ENCODE data around the gene CMTM6. TPM values are rescaled to one million over a fixed set of nuclear protein-coding genes. Genes with fewer than 3 reads are reported as not detected.

CMTM6 gene
- polyA plus RNA-seq, 3 donors from 2014 or later: 92.6 to 153 (median 114) TPM

DNA sequence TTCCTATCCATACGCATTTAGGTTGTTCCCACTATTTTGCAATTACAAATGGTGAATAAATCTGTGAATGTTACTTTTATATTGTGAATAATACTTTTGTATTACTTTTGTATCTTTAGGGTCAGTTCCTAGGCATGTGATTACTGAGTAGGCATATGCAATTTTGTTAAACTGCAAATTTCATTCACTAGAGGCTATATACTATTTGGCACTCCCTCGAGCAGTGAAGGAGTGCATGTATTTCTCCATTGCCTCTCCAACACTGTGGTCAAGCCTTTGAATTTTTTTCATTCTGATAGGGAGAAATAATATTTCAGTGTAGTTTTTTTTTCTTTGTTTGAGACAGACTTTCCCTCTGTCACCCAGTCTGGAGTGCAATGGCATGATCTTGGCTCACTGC lies 8.4 kb upstream of the CMTM6 start:
- Mint-ChIP-seq H3K9me3 (no peaks in the 10 kb centered on the region), H3K4me1 (peaks cover 0 to 3% of the 10 kb centered on the region in 2 donors), H3K36me3 (peaks cover 0 to 8% (median 0%) of the 10 kb centered on the region in 3 donors), H3K4me3 (no peak overlapping the region), H3K27ac (no peak overlapping the region), H3K27me3 (ENCODE audit: low read depth in 3 of 3) (peaks cover 0 to 1% (median 0%) of the 10 kb centered on the region in 3 donors)
- DNase-seq: no peak

DNA sequence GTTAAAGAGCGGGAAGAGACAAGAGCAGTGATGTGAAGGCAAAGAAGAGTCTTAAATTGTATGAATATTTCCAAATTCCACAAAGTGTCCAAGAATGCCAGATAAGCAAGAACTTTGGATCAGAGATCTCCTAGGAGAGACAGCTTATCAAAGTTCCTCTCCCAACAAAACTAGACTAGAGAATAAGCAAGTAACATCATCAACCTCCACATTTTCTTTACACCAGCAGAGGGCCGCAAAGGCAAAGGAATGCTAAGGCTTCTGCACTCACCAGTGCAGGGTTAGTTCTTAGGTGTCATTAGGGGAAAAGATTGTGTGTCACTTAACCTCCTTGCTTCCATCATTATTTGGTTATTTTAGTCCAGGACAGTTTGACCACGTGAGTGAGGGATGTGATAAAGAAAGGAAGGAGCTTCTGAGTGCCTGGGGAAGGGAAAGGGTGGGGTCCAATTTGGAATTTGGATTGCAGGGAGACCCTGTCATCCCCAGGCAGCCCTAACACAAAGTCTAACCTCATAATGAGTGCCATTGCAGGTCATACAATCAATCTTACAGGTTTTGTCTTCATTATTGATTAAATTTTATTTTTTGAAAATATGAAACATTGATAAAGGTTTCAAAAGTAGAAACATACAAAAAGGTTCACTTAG lies 7.5 kb upstream of the CMTM6 start:
- peaks cover 0 to 7% (median 0%) of the 10 kb centered on the region in 3 donors for H3K36me3 Mint-ChIP-seq
- peaks cover 0 to 2% of the 10 kb centered on the region in 2 donors for H3K4me1 Mint-ChIP-seq
- no peak overlapping the region for H3K27ac Mint-ChIP-seq
- peak; percentile 52 to 64 (median 53) for DNase-seq
- H3K4me3 Mint-ChIP-seq: no peak overlapping the region
- no peaks in the 10 kb centered on the region for H3K9me3 Mint-ChIP-seq
- peaks cover 0 to 2% (median 1%) of the 10 kb centered on the region in 3 donors for H3K27me3 Mint-ChIP-seq (ENCODE audit: low read depth in 3 of 3)

DNA sequence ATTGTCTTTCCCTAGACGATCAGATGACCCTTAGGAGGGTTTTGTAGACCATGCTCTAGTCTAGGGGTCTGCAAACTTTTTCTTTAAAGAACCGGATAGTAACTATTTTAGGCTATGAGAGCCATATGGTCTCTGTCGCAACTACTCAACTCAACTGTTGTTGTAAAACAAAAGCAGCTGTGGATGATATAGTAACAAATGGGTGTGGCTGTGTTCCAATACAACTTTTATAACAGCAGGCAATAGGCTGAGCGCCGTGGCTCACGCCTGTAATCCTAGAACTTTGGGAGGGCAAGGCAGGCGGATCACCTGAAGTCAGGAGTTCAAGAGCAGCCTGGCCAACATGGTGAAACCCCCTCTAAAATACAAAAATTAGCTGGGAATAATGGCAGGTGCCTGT lies 6.1 kb upstream of the CMTM6 start:
- H3K27me3 Mint-ChIP-seq (ENCODE audit: low read depth in 3 of 3): peaks cover 1 to 2% (median 2%) of the 10 kb centered on the region in 3 donors
- no peak overlapping the region for H3K27ac Mint-ChIP-seq
- no peak overlapping the region for H3K4me3 Mint-ChIP-seq
- no peaks in the 10 kb centered on the region for H3K36me3 Mint-ChIP-seq
- no peak for DNase-seq
- peaks cover 0 to 3% of the 10 kb centered on the region in 2 donors for H3K4me1 Mint-ChIP-seq
- H3K9me3 Mint-ChIP-seq: no peaks in the 10 kb centered on the region

DNA sequence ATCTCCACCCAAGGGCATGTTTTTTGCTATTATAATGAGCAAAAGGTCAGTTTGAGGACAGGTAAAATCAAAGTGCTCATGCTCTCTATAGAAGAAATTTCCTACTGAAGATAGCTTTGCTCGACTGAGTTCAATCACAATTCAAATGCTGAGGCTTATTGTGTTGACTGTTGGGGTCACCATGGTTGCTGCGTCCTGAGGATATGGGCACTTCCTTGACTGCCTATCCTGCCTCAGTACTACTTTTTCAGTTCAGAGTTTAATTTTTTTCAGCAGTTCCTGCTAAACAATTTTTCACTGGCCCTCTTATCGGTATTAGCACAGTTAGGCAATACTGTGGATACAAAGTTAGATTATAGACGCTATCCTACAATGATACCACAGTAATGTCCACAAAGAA lies 3.8 kb upstream of the CMTM6 start:
- Mint-ChIP-seq H3K4me3 (no peak overlapping the region), H3K27me3 (ENCODE audit: low read depth in 3 of 3) (peaks cover 1 to 9% (median 2%) of the 10 kb centered on the region in 3 donors), H3K36me3 (no peaks in the 10 kb centered on the region), H3K4me1 (peaks cover 15 to 16% of the 10 kb centered on the region in 2 donors), H3K27ac (no peak overlapping the region), H3K9me3 (no peaks in the 10 kb centered on the region)
- no peak for DNase-seq

DNA sequence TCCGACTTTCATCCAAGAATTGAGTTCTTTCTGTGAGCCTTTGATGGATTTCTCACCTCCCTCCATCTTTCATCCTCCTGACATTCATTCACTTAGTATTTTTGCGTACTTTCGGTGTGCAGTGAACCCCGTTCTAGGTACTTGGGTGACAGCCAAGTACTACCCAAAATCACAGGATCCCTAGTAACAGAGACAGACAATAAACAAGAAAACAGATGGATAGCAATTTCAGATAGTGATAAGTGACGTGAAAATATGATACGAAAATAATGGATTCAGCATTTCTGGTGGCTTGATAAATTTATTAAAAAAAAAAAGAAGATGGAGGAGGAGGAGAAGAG lies 264 bp upstream of the CMTM6 start:
- H3K4me1 Mint-ChIP-seq: peaks cover 37 to 48% of the 10 kb centered on the region in 2 donors
- H3K9me3 Mint-ChIP-seq: no peaks in the 10 kb centered on the region
- DNase-seq: no peak
- H3K27me3 Mint-ChIP-seq (ENCODE audit: low read depth in 3 of 3): peaks cover 0 to 9% (median 2%) of the 10 kb centered on the region in 3 donors
- H3K27ac Mint-ChIP-seq: peak overlapping the region; percentile 92 to 100 (median 95)
- peak overlapping the region; percentile 89 to 98 (median 96) for H3K4me3 Mint-ChIP-seq
- peaks cover 0 to 4% (median 0%) of the 10 kb centered on the region in 3 donors for H3K36me3 Mint-ChIP-seq

DNA sequence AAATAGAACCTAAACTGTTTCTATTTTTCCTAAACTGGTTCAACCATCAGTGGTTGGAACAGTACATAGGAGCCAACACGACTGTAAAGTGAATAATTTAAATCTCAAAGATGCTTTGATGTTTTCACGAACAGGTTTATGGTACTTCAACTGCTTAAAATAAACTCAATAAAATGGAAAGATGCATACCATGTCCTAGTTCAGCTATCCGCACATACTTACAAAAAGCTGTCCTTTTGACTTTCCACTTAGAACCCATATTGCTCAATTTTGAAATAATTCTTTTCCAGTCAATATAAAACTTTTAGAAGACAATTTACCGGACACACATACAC lies 902 bp downstream of the CMTM6 start:
- H3K27me3 Mint-ChIP-seq (ENCODE audit: low read depth in 3 of 3): peaks cover 0 to 9% (median 2%) of the 10 kb centered on the region in 3 donors
- peaks cover under 1 to 5% (median 1%) of the 10 kb centered on the region in 3 donors for H3K36me3 Mint-ChIP-seq
- peak overlapping the region; percentile 89 to 98 (median 96) for H3K4me3 Mint-ChIP-seq
- H3K4me1 Mint-ChIP-seq: peaks cover 39 to 54% of the 10 kb centered on the region in 2 donors
- no peak for DNase-seq
- no peaks in the 10 kb centered on the region for H3K9me3 Mint-ChIP-seq
- peak overlapping the region; percentile 94 to 100 (median 97) for H3K27ac Mint-ChIP-seq

DNA sequence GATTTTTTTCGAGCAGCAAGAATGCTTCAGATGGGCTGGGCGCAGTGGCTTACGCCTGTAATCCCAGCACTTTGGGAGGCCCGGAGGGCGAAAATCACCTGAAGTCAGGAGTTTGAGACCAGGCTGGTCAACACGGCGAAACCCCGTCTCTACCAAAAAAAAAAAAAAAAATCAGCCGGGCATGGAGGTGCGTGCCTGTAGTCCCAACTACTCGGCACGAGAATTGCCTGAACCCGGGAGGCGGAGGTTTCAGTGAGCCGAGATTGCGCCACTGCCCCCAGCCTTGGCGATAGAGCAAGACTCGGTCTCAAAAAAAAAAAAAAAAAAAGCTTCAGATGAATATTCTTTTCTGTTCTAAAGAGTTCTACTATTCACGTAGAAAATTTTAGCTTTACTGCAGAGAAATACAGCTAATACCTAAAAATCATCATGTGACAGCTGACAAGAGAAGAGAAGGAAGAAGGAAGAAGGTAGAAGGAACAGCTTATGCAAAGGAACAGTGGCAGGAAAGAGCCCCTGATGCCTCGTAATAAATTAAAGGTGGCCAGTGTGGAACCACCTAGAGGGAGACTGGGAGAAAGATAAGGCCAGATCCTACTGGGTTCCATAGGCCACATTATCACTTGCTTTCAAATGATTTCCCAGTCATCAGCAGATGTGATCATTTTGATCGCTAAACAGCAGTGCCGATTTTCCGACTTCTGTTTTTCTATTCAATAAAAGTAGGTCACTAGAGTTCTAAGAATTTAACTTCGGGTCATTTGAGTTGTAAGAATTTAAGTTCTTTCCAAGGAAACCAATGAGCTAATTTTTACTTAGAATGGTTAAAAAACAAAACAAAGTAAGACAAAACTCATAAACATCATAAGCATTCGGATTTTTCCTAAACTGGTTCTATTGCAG lies 1.5 kb downstream of the CMTM6 start:
- no peak for DNase-seq
- H3K27me3 Mint-ChIP-seq (ENCODE audit: low read depth in 3 of 3): peaks cover 0 to 9% (median 2%) of the 10 kb centered on the region in 3 donors
- peak overlapping the region; percentile 89 to 98 (median 96) for H3K4me3 Mint-ChIP-seq
- H3K9me3 Mint-ChIP-seq: no peaks in the 10 kb centered on the region
- peak overlapping the region; percentile 81 to 99 (median 95) for H3K27ac Mint-ChIP-seq
- peaks cover 42 to 60% of the 10 kb centered on the region in 2 donors for H3K4me1 Mint-ChIP-seq
- H3K36me3 Mint-ChIP-seq: peaks cover 6 to 8% (median 6%) of the 10 kb centered on the region in 3 donors

DNA sequence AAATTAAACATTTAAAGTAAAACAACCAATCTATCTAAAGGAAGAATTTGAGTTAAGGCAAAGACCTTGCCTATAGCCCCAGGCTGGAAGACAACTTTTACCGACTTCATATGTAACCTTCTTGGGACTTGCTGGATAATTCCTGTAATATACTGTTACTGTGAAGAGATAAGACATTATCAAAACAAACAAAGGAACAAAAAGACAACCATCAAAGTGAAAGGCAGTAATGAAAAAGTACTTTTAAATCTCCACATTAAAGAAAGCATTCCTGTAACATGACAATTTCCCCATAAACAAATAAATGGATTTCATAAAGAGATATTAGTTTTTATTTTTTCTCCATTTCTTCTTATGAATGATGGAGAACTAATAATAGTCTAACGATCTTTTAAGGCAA lies 2.4 kb downstream of the CMTM6 start:
- Mint-ChIP-seq H3K27ac (peak overlapping the region in 4 of 6 donors; percentile 26 to 74 (median 45)), H3K9me3 (no peaks in the 10 kb centered on the region), H3K4me1 (peaks cover 47 to 61% of the 10 kb centered on the region in 2 donors), H3K36me3 (peaks cover 6 to 8% (median 6%) of the 10 kb centered on the region in 3 donors), H3K27me3 (ENCODE audit: low read depth in 3 of 3) (peaks cover 0 to 9% (median 0%) of the 10 kb centered on the region in 3 donors), H3K4me3 (peak overlapping the region; percentile 23 to 96 (median 51))
- no peak for DNase-seq

DNA sequence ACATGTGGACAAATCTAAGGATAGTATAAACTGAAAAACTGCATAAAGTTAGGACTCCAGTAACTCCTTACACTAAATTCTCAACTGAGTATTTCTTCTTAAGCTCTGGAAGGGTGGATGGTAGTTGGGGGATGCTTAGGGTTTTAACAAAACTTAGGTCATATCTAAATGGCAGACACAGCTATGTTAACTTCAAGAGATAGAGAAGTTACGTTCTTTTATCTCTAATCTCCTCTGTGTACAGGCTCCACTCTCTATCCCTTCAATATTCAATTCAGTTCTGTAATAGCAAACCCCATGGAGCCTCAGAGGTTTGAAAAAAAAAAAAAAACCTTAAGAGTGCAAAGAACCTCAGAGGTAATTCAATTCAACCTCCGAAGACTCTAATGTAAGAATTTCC lies 3.1 kb downstream of the CMTM6 start:
- Mint-ChIP-seq H3K27me3 (ENCODE audit: low read depth in 3 of 3) (peaks cover 0 to 9% (median 0%) of the 10 kb centered on the region in 3 donors), H3K9me3 (no peaks in the 10 kb centered on the region), H3K4me1 (peaks cover 47 to 61% of the 10 kb centered on the region in 2 donors), H3K36me3 (peaks cover 6 to 8% (median 6%) of the 10 kb centered on the region in 3 donors), H3K4me3 (peak overlapping the region in 1 of 5 donors; percentile 41), H3K27ac (peak overlapping the region in 4 of 6 donors; percentile 44 to 69 (median 58))
- DNase-seq: no peak

DNA sequence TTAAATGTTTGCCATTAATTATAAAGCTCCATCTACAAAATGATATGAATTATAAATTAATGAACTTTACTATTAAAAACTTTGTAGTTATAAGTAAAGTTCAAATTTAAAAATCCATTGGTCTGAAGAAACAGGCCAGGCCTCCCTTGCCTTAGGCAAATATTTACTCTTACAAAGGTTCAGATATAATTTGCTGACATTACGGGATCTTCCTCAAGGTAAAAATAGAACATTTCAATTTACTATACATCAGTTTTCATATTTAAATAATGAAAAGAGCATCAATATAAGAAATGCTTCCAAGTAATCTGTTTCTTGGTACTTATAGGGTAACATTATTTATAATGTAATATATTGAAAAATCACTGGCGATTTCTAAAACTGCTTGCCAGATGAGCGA lies 3.7 kb downstream of the CMTM6 start:
- Mint-ChIP-seq H3K9me3 (no peaks in the 10 kb centered on the region), H3K4me1 (peaks cover 46 to 61% of the 10 kb centered on the region in 2 donors), H3K27me3 (ENCODE audit: low read depth in 3 of 3) (peaks cover 0 to 7% (median 0%) of the 10 kb centered on the region in 3 donors), H3K27ac (no peak overlapping the region), H3K4me3 (no peak overlapping the region), H3K36me3 (peaks cover 6 to 8% (median 6%) of the 10 kb centered on the region in 3 donors)
- DNase-seq: no peak

DNA sequence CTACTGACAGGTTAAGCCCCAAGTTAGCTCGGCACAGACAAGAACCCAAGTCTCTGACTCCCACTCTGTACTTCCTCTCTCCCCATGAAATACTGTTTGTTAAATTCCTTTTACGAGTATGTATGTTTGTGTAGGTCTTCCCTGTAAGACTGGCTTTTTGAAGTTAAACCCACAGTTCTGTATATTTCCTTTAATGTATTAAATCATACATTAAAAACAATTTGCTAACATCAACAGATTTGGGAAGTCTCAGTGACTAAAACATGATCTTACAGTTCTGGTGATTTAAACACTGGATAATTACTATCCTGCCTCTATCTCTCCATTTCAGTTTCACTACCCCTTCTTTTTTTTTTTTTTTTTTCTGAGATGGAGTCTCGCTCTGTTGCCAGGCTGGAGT lies 4.4 kb downstream of the CMTM6 start:
- no peaks in the 10 kb centered on the region for H3K9me3 Mint-ChIP-seq
- DNase-seq: no peak
- peaks cover 0 to 7% (median 0%) of the 10 kb centered on the region in 3 donors for H3K27me3 Mint-ChIP-seq (ENCODE audit: low read depth in 3 of 3)
- H3K36me3 Mint-ChIP-seq: peaks cover 6 to 8% (median 6%) of the 10 kb centered on the region in 3 donors
- H3K4me1 Mint-ChIP-seq: peaks cover 44 to 59% of the 10 kb centered on the region in 2 donors
- H3K27ac Mint-ChIP-seq: peak overlapping the region in 2 of 6 donors; percentile 7 to 28
- H3K4me3 Mint-ChIP-seq: peak overlapping the region in 1 of 5 donors; percentile 2

DNA sequence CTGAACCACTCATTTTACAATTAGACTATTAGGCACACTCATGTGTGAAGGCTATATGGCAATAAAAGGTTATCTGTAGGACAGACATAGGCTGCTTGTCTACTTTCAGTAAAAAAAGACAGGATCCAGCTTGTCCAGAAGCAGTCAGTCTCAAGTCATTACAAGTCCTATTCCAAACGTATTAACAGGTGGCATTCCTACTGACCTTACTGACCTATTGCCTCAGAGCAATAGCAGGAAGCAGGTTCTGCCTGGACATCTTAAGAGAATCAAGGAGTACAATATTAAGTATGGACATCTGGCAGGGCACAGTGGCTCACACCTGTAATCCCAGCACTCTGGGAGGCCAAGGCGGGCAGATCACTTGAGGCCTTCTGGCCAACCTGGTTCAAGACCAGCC lies 7.0 kb downstream of the CMTM6 start:
- H3K4me3 Mint-ChIP-seq: no peak overlapping the region
- no peak for DNase-seq
- peaks cover 6 to 8% (median 6%) of the 10 kb centered on the region in 3 donors for H3K36me3 Mint-ChIP-seq
- no peaks in the 10 kb centered on the region for H3K27me3 Mint-ChIP-seq (ENCODE audit: low read depth in 3 of 3)
- H3K27ac Mint-ChIP-seq: peak overlapping the region in 1 of 6 donors; percentile 31
- no peaks in the 10 kb centered on the region for H3K9me3 Mint-ChIP-seq
- H3K4me1 Mint-ChIP-seq: peaks cover 25 to 36% of the 10 kb centered on the region in 2 donors

DNA sequence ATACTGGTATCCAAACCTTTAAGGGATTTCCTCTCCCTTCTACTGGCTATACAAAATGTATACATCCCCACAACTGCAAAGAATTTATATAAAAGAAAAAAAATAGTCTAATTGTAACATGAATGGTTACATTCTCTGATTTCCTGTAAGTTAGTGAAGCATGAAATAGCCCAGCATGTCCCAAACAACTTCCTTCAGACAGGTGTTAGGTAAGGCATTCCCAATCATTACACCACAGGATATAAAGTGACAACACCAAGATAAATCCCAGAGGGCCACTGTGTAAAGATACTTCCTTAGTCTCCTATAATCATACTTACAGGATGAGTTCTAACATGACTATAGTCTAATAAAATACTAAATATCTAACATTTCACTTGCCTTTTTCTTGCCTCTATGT lies 7.6 kb downstream of the CMTM6 start:
- H3K27ac Mint-ChIP-seq: peak overlapping the region in 1 of 6 donors; percentile 31
- no peak overlapping the region for H3K4me3 Mint-ChIP-seq
- peaks cover 19 to 31% of the 10 kb centered on the region in 2 donors for H3K4me1 Mint-ChIP-seq
- H3K9me3 Mint-ChIP-seq: no peaks in the 10 kb centered on the region
- H3K36me3 Mint-ChIP-seq: peaks cover 6 to 8% (median 6%) of the 10 kb centered on the region in 3 donors
- H3K27me3 Mint-ChIP-seq (ENCODE audit: low read depth in 3 of 3): no peaks in the 10 kb centered on the region
- no peak for DNase-seq
